GM18907 (cell line): Measurements from ENCODE around the gene SIKE1.
"Not testable (repeated sequence)": the region's sequence is repeated elsewhere in the genome, so short reads cannot be mapped to it uniquely, and the experiment has no call there.

Source experiments
- ATAC-seq: cut with Tn5 transposase; IDR thresholded peaks from one replicate; pipeline ENCODE4 v1.9.1; 2021; ENCODE audit warnings: mild to moderate bottlenecking, moderate library complexity; ENCODE audit not compliant: unreplicated experiment

Gene SIKE1

DNA sequence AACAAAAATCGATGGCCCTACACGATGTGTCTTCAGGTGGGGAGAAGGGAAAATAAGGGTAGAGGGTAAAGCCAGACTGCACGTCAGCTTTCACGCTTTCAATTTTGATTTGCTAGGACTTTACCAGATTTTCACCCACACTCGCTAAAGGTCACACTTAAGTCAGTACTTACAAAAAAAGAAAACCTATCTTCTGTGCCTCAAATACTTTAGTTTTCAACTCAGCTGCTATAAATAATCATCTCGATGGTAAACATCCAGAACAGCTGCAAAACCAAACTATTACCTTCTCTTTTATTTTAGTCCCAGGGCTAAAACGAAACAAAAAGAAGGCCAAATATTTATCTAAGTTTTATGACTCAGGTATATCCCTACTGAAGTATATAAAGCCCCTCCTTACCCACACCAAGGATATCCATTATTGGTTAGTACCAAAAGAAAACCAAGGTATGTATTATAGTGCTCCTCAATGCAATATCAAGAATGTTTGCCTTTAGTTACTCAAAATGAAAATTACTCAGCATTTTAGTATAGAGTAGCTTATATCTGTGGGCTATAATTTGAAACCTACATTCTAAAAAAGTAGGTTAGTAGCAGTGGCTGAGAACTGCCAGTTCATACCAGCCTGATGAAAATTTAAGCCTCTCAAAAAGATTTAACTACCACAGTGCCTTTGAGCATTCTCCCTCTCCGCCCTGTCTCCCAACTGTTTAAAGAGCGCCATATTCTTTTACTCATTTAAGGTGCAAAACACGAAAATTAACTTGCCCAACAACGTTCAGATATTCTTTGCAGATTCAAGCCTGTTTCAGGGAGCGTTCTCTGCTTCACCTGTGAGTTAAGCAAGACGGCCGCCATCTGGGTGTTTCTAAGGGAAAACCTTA lies 24.2 kb downstream of the SIKE1 start:
- no peak for ATAC-seq

DNA sequence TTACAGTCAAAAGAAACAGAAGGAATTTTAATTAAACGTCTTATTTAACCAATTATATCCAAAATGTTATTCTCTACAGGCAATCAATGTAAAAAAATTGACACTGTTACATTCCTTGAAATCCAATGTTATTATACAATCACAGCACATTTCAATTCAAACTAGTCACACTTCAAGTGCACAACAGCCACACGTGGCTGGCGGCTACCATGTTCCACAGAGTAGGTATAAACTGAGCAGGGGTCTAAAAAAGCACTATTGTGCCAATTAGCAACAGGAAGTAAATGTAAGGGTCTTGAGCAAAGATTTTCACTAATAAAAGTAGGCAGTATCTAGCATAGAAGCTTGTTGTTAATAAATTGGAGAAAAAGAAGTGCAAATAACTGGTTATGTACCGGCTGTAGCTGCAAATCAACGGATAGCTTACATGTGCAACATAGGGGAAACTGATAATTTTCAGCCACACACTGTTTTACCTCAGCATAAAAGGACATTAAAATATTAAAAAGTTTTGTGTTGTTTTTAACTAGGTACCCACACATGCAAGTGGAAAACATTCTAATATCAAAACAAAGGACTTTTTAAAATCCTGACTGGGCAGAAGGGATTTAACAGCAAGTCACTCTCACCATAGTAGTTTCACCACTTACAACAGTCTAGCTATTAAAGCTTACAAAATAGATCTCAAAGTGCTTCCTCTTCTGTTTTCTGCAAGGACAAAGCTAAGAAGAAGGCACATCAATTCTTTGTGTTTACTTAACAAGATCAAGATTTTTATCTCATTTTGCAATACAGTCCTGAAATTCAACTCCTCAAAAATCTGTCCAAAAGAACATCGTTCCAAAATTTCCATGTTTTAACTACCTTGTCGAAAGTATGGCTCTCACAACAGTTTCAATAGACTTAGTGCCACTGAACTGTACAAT lies 25.2 kb downstream of the SIKE1 start:
- no peak for ATAC-seq

DNA sequence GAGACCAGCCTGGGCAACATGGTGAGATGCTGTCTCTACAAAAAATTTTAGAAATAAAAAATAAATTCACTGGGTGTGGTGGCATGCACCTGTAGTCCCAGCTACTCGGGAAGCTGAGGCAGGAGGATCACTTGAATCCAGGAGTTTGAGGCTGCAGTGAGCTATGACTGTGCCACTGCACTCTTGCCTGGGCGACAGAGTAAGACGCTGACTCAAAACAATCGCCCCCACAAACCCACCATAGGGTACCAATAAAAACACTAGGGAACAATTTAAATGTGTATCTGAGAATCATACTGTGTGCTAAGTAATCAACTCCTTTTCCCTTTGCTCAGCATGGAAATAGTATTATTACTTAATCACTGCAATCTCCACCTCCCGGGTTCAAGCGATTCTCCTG lies 26.8 kb downstream of the SIKE1 start:
- ATAC-seq: not testable (repeated sequence)

DNA sequence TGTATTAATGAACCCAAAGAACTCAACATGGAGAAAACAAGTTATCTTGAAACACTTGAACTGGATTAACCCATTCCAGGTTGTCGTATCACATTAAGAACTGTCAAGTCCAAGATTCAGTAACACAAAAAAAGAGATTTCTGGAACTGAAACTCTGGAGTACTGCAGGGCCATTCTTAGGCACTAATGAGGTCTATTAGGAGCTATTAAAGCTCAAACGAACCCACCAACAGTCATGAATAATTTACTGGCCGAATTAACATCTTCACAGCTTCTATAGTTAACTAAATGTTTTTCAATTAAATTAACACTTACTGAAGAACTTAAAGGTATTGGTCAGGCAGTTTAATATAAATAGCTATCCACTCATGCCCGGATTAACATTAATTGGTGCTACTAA lies 27.3 kb downstream of the SIKE1 start:
- no peak for ATAC-seq

GRCh38 chr1:114750780-114751179 lies 29.7 kb downstream of the SIKE1 start:
- no peak for ATAC-seq

DNA sequence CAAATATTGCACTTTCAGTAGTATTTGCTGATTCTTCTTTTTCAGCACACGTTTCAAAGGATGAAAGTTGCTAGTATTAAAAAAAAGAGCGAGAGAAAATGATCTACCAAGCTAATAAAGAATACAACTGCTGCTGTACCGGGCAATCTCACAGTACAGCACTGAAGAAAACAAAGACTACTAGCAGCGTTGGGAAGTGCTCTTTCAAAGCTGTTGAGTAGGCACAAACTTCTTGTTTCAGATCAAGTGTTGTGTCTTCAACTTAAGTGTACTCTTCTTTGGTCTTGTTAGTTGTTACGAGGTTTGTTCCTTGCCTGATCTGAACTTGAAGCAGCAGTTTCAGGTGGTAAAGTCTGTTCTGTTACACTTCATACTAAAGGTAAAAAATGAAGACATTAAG lies 30.6 kb downstream of the SIKE1 start:
- no peak for ATAC-seq

- ATAC-seq: no peak
Measured at GRCh38 chr1:114746450-114747121, 33.9 kb downstream of the SIKE1 start.

GRCh38 chr1:114745291-114745690 lies 35.2 kb downstream of the SIKE1 start:
- no peak for ATAC-seq

DNA sequence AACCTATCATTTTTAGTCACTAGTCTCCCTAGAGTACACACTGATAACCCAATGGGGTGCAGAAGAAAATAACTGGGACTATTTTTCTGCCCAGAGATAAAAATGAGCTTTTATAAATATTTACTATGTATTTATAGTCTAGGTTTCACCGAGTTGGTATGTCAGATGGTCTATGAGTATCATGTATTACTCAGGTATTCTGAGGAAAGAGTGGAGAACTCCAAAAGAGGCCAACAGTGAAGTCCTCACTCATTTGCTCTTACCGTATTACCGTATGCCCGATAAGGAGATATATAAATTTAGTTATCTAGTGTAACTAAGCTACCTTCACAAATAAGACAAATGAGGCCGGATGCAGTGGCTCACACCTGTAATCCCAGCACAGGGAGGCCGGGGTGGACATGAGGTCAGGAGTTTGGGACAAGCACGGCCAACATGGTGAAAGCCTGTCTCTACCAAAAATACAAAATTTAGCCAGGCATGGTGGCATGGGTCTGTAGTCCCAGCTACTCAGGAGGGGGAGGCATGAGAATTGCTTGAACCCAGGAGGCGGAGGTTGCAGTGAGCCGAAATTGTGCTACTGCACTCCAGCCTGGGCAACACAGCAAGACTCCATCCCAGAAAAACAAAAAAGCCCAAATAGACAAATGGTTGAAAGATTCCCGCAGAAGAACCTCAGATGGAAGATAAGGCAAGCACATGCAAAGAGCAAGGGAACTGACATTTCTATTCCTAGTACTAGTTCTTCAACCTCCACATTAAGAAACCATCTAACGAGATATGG lies 38.3 kb downstream of the SIKE1 start:
- no peak for ATAC-seq

- ATAC-seq: no peak
Measured at GRCh38 chr1:114740331-114740730, 40.2 kb downstream of the SIKE1 start.

- no peak for ATAC-seq
Measured at GRCh38 chr1:114737314-114737849, 43.1 kb downstream of the SIKE1 start.

GRCh38 chr1:114735479-114735878 lies 45.0 kb downstream of the SIKE1 start:
- no peak for ATAC-seq

- ATAC-seq: no peak
Measured at GRCh38 chr1:114729782-114730181, 50.7 kb downstream of the SIKE1 start.

GRCh38 chr1:114728553-114728952 lies 51.9 kb downstream of the SIKE1 start:
- ATAC-seq: no peak

- ATAC-seq: no peak
Measured at GRCh38 chr1:114725230-114725629, 55.3 kb downstream of the SIKE1 start.

GRCh38 chr1:114723915-114724314 lies 56.6 kb downstream of the SIKE1 start:
- no peak for ATAC-seq

- ATAC-seq: no peak
Measured at GRCh38 chr1:114723457-114723856, 57.0 kb downstream of the SIKE1 start.

DNA sequence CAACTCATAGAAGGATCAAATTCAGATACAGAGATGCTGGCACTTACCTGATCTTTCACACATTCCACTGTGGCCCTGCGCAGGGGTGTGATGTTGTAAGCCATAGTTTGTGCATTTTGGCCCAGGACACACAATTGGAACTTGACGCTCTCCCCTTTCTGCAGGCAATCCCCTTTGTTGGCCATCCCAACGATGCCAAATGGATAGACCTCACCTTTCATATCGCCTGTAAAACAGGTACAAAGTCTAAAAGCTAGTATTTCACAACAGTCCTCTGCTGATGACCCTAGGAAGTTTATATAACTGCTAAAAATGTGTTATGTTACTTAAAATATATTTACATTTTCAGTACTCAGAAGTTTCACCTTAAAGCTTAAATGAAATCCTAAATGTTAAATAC lies 60.0 kb downstream of the SIKE1 start:
- no peak for ATAC-seq
